ENCODE results near the gene TDRKH.

DNA sequence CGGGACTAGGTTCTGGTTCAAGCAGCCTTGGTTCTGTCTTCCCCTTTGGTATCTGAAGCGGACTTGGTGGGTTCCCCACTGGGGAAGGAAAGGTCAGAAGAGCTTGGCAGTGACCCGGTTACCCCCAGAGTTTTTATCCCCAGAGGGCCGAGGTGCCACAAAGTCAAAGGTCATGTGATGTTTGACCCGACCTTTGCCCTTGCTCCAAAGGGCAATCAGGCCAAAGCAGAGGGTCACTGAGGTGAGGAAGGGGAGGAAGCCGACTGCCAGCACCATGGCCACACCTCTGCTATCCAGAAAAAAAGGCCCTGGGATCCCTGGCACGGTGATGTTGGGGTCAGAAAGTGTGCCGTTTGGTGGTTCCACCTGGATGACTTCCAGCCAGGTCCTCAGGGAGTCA, 10.5 kb upstream of the TDRKH start:
- TF ChIP-seq POLR2AphosphoS5 (IDR thresholded peaks at IDR 0.05; ENCODE audit: low read depth, low read length), result no peak
- no peak for TF ChIP-seq TAF1 (IDR thresholded peaks at IDR 0.05; ENCODE audit: low read depth, low read length)
- TF ChIP-seq POU2F2 (IDR thresholded peaks at IDR 0.05; ENCODE audit: low read depth, low read length), result no peak
- TF ChIP-seq POLR2A (IDR thresholded peaks at IDR 0.05; ENCODE audit: low read depth, low read length), result no peak
- TF ChIP-seq SPI1 (IDR thresholded peaks at IDR 0.05; ENCODE audit: low read depth, low read length), result no peak
